Measurements from ENCODE around the gene OSTC. TPM values are rescaled to one million over a fixed set of nuclear protein-coding genes. Genes with fewer than 3 reads are reported as not detected.

OSTC gene
- polyA plus RNA-seq, 1 of the 3 experiments (the other 2 are of a cell fraction): 107 TPM

DNA sequence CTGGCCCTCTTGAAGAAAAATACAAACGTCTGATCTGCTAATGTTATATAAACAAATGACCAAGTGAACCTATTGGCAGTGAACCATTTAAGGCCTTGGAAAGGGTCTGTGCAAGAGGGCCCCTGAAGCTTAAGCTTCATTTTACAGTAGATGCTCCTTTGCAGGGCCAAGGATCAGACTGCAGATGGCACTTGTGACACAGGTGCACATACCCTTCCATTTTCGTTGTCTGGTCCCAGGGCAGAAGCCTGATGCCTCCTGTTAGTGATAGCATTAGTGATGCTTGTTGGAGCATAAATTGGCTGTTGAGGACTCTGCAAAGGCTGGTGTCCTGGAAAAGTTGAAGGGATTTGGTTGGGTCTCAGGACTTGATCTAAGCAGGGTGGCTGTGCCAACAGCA, 65.9 kb downstream of the OSTC start:
- DNase-seq: no peak
- CTCF ChIA-PET: no interaction called here
- Histone ChIP-seq H3K9me3 (no peaks in the 10 kb centered on the region), H4K20me1 (ENCODE audit: insufficient read depth) (no peaks in the 10 kb centered on the region), H3K27ac (ENCODE audit: low read depth in 2 of 2, low read length in 1 of 2) (no peak overlapping the region), H3K36me3 (replicated peaks in 1 of 2; ENCODE audit: control insufficient read depth in 1 of 2, insufficient read depth in 2 of 2, low read length in 1 of 2) (no peaks in the 10 kb centered on the region), H3K9ac (no peak overlapping the region), H3K4me2 (no peak overlapping the region), H2AFZ (ENCODE audit: low read depth) (no peak overlapping the region), H3K79me2 (ENCODE audit: insufficient read depth) (no peaks in the 10 kb centered on the region), H3K9me2 (no peaks in the 10 kb centered on the region), H3K4me1 (ENCODE audit: control insufficient read depth in 1 of 2, insufficient read depth in 2 of 2, low read depth in 1 of 2, low read length in 1 of 2) (no peaks in the 10 kb centered on the region), H3K4me3 (ENCODE audit: low read depth in 2 of 2, low read length in 1 of 2) (no peak overlapping the region), H3F3A (replicated peaks; ENCODE audit: insufficient read depth) (no peaks in the 10 kb centered on the region), H3K27me3 (ENCODE audit: insufficient read depth) (0 out of 2 replicates have a peak, but pooled peaks cover 5% of the 10 kb centered on the region)
- TF ChIP-seq YY1 (IDR thresholded peaks at IDR 0.05; ENCODE audit: low read depth): no peak
- TF ChIP-seq, protein P1, sequence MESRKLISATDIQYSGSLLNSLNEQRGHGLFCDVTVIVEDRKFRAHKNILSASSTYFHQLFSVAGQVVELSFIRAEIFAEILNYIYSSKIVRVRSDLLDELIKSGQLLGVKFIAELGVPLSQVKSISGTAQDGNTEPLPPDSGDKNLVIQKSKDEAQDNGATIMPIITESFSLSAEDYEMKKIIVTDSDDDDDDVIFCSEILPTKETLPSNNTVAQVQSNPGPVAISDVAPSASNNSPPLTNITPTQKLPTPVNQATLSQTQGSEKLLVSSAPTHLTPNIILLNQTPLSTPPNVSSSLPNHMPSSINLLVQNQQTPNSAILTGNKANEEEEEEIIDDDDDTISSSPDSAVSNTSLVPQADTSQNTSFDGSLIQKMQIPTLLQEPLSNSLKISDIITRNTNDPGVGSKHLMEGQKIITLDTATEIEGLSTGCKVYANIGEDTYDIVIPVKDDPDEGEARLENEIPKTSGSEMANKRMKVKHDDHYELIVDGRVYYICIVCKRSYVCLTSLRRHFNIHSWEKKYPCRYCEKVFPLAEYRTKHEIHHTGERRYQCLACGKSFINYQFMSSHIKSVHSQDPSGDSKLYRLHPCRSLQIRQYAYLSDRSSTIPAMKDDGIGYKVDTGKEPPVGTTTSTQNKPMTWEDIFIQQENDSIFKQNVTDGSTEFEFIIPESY (IDR thresholded peaks at IDR 0.05; ENCODE audit: borderline replicate concordance, low read depth): no peak
- TF ChIP-seq NRF1 (IDR thresholded peaks at IDR 0.05; ENCODE audit: low read depth, low read length): no peak
- no peak for TF ChIP-seq CHD2 (IDR thresholded peaks at IDR 0.05; ENCODE audit: low read length, partially characterized antibody)
- no peak for TF ChIP-seq FOXM1 (IDR thresholded peaks at IDR 0.05; ENCODE audit: low read depth)
- TF ChIP-seq TEAD4 (IDR thresholded peaks at IDR 0.05; ENCODE audit: borderline replicate concordance, insufficient read depth): no peak
- TF ChIP-seq NFIC (IDR thresholded peaks at IDR 0.05; ENCODE audit: borderline replicate concordance): no peak
- TF ChIP-seq TCF12 (IDR thresholded peaks at IDR 0.05): no peak
- TF ChIP-seq EP300 (IDR thresholded peaks at IDR 0.05; ENCODE audit: borderline replicate concordance in 1 of 2, low read depth in 1 of 2, low read length in 1 of 2): no peak
- TF ChIP-seq RCOR1 (IDR thresholded peaks at IDR 0.05; ENCODE audit: low read length): no peak
- TF ChIP-seq FOSL2 (IDR thresholded peaks at IDR 0.05; ENCODE audit: borderline replicate concordance, low read depth): no peak
- TF ChIP-seq ELF1 (IDR thresholded peaks at IDR 0.05): no peak
- POLR2A ChIA-PET: no interaction called here
- 3% methylated on average over 2 of the region's 2 CpGs for WGBS (ENCODE audit: low lambda C conversion rate)

GRCh38 chr4:108717386-108717785, 67.0 kb downstream of the OSTC start:
- CTCF ChIA-PET: no interaction called here

More at GRCh38 chr4:108717386-108717785, 67.0 kb downstream of the OSTC start:
- Histone ChIP-seq H3F3A (replicated peaks; ENCODE audit: insufficient read depth) (no peaks in the 10 kb centered on the region), H2AFZ (ENCODE audit: low read depth) (no peak overlapping the region), H3K9me2 (no peaks in the 10 kb centered on the region), H3K36me3 (replicated peaks in 1 of 2; ENCODE audit: control insufficient read depth in 1 of 2, insufficient read depth in 2 of 2, low read length in 1 of 2) (no peaks in the 10 kb centered on the region), H3K4me2 (no peak overlapping the region), H3K27ac (ENCODE audit: low read depth in 2 of 2, low read length in 1 of 2) (no peak overlapping the region), H3K9me3 (no peaks in the 10 kb centered on the region), H3K79me2 (ENCODE audit: insufficient read depth) (no peaks in the 10 kb centered on the region), H4K20me1 (ENCODE audit: insufficient read depth) (no peaks in the 10 kb centered on the region), H3K9ac (no peak overlapping the region), H3K4me3 (ENCODE audit: low read depth in 2 of 2, low read length in 1 of 2) (no peak overlapping the region), H3K4me1 (ENCODE audit: control insufficient read depth in 1 of 2, insufficient read depth in 2 of 2, low read depth in 1 of 2, low read length in 1 of 2) (no peaks in the 10 kb centered on the region), H3K27me3 (ENCODE audit: insufficient read depth) (0 out of 2 replicates have a peak, but pooled peaks cover 5% of the 10 kb centered on the region)
- DNase-seq: no peak
- POLR2A ChIA-PET: no interaction called here
- WGBS (ENCODE audit: low lambda C conversion rate): 2% methylated on average over 2 of the region's 2 CpGs
- no peak for TF ChIP-seq CHD2 (IDR thresholded peaks at IDR 0.05; ENCODE audit: low read length, partially characterized antibody)
- TF ChIP-seq, protein P2, sequence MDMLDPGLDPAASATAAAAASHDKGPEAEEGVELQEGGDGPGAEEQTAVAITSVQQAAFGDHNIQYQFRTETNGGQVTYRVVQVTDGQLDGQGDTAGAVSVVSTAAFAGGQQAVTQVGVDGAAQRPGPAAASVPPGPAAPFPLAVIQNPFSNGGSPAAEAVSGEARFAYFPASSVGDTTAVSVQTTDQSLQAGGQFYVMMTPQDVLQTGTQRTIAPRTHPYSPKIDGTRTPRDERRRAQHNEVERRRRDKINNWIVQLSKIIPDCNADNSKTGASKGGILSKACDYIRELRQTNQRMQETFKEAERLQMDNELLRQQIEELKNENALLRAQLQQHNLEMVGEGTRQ (IDR thresholded peaks at IDR 0.05; ENCODE audit: borderline replicate concordance, low read depth, low read length): no peak
- TF ChIP-seq CTCF (IDR thresholded peaks at IDR 0.05): no peak
- TF ChIP-seq EP300 (IDR thresholded peaks at IDR 0.05; ENCODE audit: borderline replicate concordance in 1 of 2, low read depth in 1 of 2, low read length in 1 of 2): no peak
- TF ChIP-seq MEF2A (IDR thresholded peaks at IDR 0.05; ENCODE audit: borderline replicate concordance, low read depth): no peak
- no peak for TF ChIP-seq FOXM1 (IDR thresholded peaks at IDR 0.05; ENCODE audit: low read depth)
- no peak for TF ChIP-seq REST (IDR thresholded peaks at IDR 0.05; ENCODE audit: low read depth, low read length)
- TF ChIP-seq GABPA (IDR thresholded peaks at IDR 0.05; ENCODE audit: low read depth): no peak
- TF ChIP-seq RFX5 (IDR thresholded peaks at IDR 0.05; ENCODE audit: low read length): no peak
- TF ChIP-seq EZH2phosphoT487 (IDR thresholded peaks at IDR 0.05; ENCODE audit: borderline replicate concordance, low read depth): no peak
- TF ChIP-seq YY1 (IDR thresholded peaks at IDR 0.05; ENCODE audit: low read depth): no peak

All from SK-N-SH (cell line).